Nephron (organoid): ENCODE results near the gene KXD1.

Experiments
- H3K27ac Mint-ChIP-seq, 3 experiments: 2 replicates each; pipeline ENCODE4 v1.8.0; 2020; ENCODE audit warnings: mixed read lengths in 3 of 3, mild to moderate bottlenecking in 2 of 3, moderate library complexity in 1 of 3
- H3K27me3 Mint-ChIP-seq: 2 replicates; pipeline ENCODE4 v1.8.0; 2021; ENCODE audit warnings: low read depth, mild to moderate bottlenecking, moderate library complexity, mixed read lengths
- H3K36me3 Mint-ChIP-seq: 2 replicates; pipeline ENCODE4 v1.8.0; 2020; ENCODE audit warnings: low read depth, mixed read lengths
- H3K4me1 Mint-ChIP-seq: 2 replicates; pipeline ENCODE4 v1.8.0; 2020; ENCODE audit warnings: mixed read lengths
- H3K4me3 Mint-ChIP-seq, 3 experiments: 2 replicates each; pipeline ENCODE4 v1.8.0; 2020; ENCODE audit warnings: mild to moderate bottlenecking in 3 of 3, mixed read lengths in 3 of 3, moderate library complexity in 2 of 3
- H3K9me3 Mint-ChIP-seq: 2 replicates; pipeline ENCODE4 v1.8.0; 2020; ENCODE audit warnings: mixed read lengths
- TF ChIP-seq, protein P1 (sequence below), 3 experiments: fragments of 200-600 bp; sonication (generic); IDR thresholded peaks; one replicate each; pipeline ENCODE4 v1.5.0; 2021; ENCODE audit warnings: antibody characterized with exemption in 3 of 3; ENCODE audit not compliant: unreplicated experiment in 3 of 3

Gene KXD1

DNA sequence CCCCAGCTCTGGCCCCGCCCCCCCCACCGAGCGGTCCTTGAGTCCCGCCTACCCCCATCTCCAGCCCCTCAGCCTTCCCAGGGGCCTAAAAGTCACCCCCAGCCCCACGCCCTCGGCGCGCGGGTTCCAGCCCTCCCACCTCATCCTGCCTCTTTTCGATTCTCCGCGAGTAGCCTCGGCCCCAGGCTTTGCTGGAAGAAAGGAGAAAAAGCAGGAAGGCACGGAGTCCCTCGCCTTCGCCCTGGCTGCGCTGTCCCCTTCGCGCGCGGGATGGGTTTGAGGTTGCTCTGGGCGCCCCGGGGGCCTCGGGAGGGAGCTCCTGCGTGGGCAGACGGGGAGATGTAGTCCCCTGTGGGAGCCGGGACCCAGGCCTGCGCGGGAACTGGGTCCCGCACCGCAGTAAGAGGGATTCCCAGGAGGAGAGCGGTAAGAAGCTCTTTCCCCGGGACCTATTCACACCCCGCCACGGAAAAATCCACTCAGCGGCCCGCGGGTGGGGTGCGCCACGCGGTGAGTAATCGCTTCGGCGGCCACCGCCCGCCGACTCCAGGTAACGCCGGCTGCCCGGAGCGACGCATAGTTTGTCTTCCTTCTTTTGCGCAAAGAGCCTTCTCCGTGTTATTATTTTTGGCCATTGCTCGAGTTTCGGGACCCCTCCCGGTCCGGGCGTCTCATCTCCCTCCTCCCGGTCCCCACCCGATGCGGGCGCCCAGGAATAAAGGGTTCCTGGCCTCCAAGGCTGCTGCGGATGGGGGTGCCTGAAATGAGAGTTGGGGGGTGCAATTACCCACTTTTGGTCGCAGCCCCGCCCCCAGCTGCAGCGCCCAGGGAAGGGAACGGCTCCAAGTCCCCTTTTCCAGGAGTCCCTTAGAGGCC is 49.8 kb downstream of the KXD1 start:
- Mint-ChIP-seq H3K4me3 (peak overlapping the region in 2 of 3 experiments; percentile 30 to 65), H3K9me3 (no peaks in the 10 kb centered on the region), H3K36me3 (no peaks in the 10 kb centered on the region), H3K4me1 (peaks cover 25% of the 10 kb centered on the region), H3K27ac (no peak overlapping the region), H3K27me3 (peaks cover 85% of the 10 kb centered on the region)
- TF ChIP-seq, protein P1, sequence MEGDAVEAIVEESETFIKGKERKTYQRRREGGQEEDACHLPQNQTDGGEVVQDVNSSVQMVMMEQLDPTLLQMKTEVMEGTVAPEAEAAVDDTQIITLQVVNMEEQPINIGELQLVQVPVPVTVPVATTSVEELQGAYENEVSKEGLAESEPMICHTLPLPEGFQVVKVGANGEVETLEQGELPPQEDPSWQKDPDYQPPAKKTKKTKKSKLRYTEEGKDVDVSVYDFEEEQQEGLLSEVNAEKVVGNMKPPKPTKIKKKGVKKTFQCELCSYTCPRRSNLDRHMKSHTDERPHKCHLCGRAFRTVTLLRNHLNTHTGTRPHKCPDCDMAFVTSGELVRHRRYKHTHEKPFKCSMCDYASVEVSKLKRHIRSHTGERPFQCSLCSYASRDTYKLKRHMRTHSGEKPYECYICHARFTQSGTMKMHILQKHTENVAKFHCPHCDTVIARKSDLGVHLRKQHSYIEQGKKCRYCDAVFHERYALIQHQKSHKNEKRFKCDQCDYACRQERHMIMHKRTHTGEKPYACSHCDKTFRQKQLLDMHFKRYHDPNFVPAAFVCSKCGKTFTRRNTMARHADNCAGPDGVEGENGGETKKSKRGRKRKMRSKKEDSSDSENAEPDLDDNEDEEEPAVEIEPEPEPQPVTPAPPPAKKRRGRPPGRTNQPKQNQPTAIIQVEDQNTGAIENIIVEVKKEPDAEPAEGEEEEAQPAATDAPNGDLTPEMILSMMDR (IDR thresholded peaks at IDR 0.05; ENCODE audit: unreplicated experiment in 3 of 3) = no peak

DNA sequence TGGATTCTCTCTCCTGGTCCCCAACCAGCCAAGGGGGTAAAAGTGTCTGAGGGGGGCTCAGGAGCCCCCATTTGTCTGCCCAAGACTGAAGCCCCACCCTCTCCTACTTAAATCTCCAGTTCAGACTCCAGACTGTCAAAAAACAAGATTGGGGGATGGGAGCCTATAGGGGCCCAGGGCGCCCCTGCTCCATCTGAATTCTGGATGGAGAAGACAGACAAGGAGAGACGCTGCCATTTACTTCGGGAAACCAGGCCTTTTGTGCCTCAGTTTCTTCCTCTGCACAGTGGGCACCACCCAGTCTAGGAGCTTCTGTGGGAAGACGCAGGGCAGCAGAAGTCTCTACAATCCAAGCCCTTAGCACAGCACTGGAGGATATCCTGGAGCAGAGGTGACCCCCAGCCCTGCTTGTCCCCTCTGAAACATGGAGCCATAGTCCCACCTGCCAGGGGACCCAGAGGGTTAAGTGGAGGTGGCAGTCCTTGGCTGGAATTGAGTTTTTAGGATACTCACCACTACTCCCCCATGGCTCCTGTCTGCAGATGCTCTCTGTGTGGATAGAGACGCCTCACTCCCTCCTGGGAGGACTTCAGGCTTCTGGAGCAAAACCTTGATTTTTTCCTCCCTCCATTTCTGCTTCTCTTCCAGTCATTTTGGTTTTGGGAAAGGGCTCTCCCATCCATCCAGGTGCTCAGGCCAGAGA is 50.6 kb downstream of the KXD1 start:
- H3K4me3 Mint-ChIP-seq = peak overlapping the region; percentile 46 to 69 (median 65)
- TF ChIP-seq, protein P1 (IDR thresholded peaks at IDR 0.05; ENCODE audit: unreplicated experiment in 3 of 3) = no peak
- H3K4me1 Mint-ChIP-seq = peaks cover 20% of the 10 kb centered on the region
- H3K36me3 Mint-ChIP-seq = no peaks in the 10 kb centered on the region
- peaks cover 83% of the 10 kb centered on the region for H3K27me3 Mint-ChIP-seq
- no peaks in the 10 kb centered on the region for H3K9me3 Mint-ChIP-seq
- no peak overlapping the region for H3K27ac Mint-ChIP-seq

DNA sequence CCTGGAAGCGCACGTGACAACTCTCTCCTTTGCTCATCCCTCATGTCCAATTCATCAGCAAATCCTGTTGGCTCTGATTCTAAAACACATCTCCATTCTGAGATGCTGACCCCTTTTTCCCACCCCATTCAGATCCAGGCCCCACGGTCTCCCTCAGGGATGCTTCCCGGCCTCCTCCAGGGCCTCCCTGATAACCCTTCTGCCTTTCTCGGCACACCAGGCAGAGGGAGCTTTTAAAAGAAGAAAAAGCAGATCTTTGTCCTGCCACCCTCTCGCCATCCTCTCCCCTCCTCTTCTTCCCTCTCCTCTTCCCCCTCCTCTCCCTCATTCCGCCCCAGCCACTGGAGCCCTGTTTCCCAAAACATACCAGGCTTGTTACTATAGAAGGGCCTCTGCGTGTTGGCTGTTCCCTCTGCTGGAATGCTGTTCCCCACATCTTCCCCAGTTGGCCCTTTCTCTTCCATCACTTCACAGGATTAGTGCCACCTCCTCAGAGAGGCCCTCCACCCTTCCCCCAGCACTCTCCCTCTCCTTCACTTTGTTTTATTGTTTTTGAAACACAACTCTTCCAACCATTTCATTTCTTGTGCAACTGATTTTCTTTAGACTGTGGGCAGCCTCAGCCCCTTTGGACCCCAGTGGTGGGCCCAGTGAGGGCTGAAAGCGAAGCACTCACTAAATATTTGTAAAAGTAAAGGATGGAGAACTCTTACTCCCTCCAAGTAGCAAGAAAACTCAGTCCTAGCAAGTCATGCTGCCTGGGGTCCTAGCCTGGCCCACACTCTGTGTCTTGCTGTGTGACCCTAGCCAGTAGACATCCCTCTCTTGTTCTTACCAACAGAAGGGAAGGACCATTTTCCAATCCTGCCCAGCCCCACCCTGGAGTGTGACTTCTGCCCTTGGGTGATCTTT is 51.4 kb downstream of the KXD1 start:
- Mint-ChIP-seq H3K4me3 (peak overlapping the region; percentile 7 to 69 (median 46)), H3K27ac (no peak overlapping the region), H3K36me3 (no peaks in the 10 kb centered on the region), H3K27me3 (peaks cover 87% of the 10 kb centered on the region), H3K4me1 (peaks cover 19% of the 10 kb centered on the region), H3K9me3 (no peaks in the 10 kb centered on the region)
- TF ChIP-seq, protein P1 (IDR thresholded peaks at IDR 0.05; ENCODE audit: unreplicated experiment in 3 of 3) = no peak

DNA sequence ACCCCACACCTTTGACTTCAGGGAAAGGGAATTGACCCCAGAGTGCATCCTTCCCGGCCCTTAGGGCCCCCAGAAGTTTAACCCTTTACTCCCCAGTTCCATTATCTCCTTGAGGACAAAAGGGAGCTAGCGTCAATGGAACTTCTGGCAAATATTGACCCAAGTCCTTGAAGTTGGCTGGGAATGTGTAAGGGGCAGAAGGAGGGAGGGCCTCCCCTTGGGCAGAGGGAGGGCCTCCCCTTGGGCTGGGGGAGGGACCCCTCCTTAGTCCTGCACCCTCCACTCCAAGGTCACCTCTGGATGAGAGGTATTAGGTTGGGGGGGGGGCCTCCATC is 52.0 kb downstream of the KXD1 start:
- Mint-ChIP-seq H3K27me3 (peaks cover 87% of the 10 kb centered on the region), H3K36me3 (no peaks in the 10 kb centered on the region), H3K4me1 (peaks cover 19% of the 10 kb centered on the region), H3K27ac (no peak overlapping the region), H3K4me3 (peak overlapping the region in 1 of 3 experiments; percentile 30), H3K9me3 (no peaks in the 10 kb centered on the region)
- TF ChIP-seq, protein P1 (IDR thresholded peaks at IDR 0.05; ENCODE audit: unreplicated experiment in 3 of 3) = no peak

DNA sequence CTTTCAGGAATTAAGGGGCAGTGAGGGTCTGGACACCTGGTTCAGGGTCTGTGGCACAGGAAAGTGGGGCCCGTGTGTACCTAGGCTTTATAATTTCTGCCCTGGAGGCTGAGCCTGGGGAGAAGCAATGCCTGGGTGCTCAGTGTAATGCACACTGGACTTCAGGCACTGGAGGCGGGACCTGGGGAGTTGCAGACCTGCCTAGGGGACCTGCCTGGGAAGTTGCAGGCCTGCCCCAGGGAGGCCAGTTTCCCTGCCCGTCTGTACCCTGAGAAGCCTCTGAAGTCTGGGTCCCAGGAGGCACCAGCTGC is 52.5 kb downstream of the KXD1 start:
- Mint-ChIP-seq H3K36me3 (no peaks in the 10 kb centered on the region), H3K27me3 (peaks cover 87% of the 10 kb centered on the region)

More for the DNA sequence above, 52.5 kb downstream of the KXD1 start:
- TF ChIP-seq, protein P1 (IDR thresholded peaks at IDR 0.05; ENCODE audit: unreplicated experiment in 3 of 3) = no peak
- Mint-ChIP-seq H3K4me3 (no peak overlapping the region), H3K4me1 (peaks cover 17% of the 10 kb centered on the region), H3K9me3 (no peaks in the 10 kb centered on the region), H3K27ac (no peak overlapping the region)
